ENCODE data around the gene CFAP410. TPM values are rescaled to one million over a fixed set of nuclear protein-coding genes. Genes with fewer than 3 reads are reported as not detected.

CFAP410 gene
- total and polyA plus RNA-seq, 2 donors from 2014 or later: 23.3 to 45.3 TPM

- peaks cover 5 to 35% (median 22%) of the 10 kb centered on the region in 3 donors for H3K36me3 ChIP-seq (ENCODE audit: control insufficient read depth in 2 of 3, insufficient read depth in 3 of 3, low read length in 3 of 3)
These were observed 28.3 kb downstream of the CFAP410 start for GRCh38 chr21:44310628-44311507.

GRCh38 chr21:44306936-44307704 is 32.1 kb downstream of the CFAP410 start:
- Histone ChIP-seq H3K4me1 (ENCODE audit: control insufficient read depth in 2 of 3, insufficient read depth in 2 of 3, low read depth in 1 of 3, low read length in 3 of 3) (peaks cover 0 to 34% (median 26%) of the 10 kb centered on the region in 3 donors), H3K4me3 (ENCODE audit: low read length in 3 of 3) (no peak overlapping the region), H3K27ac (ENCODE audit: low read depth in 2 of 2, low read length in 2 of 2) (peak overlapping the region; percentile 43 to 60), H3K36me3 (ENCODE audit: control insufficient read depth in 2 of 3, insufficient read depth in 3 of 3, low read length in 3 of 3) (peaks cover 5 to 18% (median 16%) of the 10 kb centered on the region in 3 donors), H3K9ac (ENCODE audit: low read length in 3 of 3) (peak overlapping the region in 1 of 3 donors; percentile 40), H3K27me3 (ENCODE audit: control insufficient read depth, insufficient read depth, low read length) (no peaks in the 10 kb centered on the region), H3K9me3 (ENCODE audit: control insufficient read depth in 2 of 3, insufficient read depth in 1 of 3, low read length in 3 of 3) (no peaks in the 10 kb centered on the region)
- FAIRE-seq (no peak), DNase-seq (peak in 2 of 5 donors; percentile 21 to 38)
- intact Hi-C loops (cut with DNase I): no loop called here
- no peak for TF ChIP-seq CTCF (IDR thresholded peaks at IDR 0.05; ENCODE audit: borderline replicate concordance, extremely low read depth, insufficient read depth)

More at GRCh38 chr21:44310628-44311507, 28.3 kb downstream of the CFAP410 start:
- intact Hi-C loops (cut with DNase I): no loop called here
- Histone ChIP-seq H3K9me3 (ENCODE audit: control insufficient read depth in 2 of 3, insufficient read depth in 1 of 3, low read length in 3 of 3) (no peaks in the 10 kb centered on the region), H3K4me1 (ENCODE audit: control insufficient read depth in 2 of 3, insufficient read depth in 2 of 3, low read depth in 1 of 3, low read length in 3 of 3) (peaks cover 0 to 9% (median 0%) of the 10 kb centered on the region in 3 donors), H3K9ac (ENCODE audit: low read length in 3 of 3) (no peak overlapping the region), H3K4me3 (ENCODE audit: low read length in 3 of 3) (no peak overlapping the region), H3K27ac (ENCODE audit: low read depth in 2 of 2, low read length in 2 of 2) (no peak overlapping the region), H3K27me3 (ENCODE audit: control insufficient read depth, insufficient read depth, low read length) (no peaks in the 10 kb centered on the region)
- no peak for FAIRE-seq
- no peak for TF ChIP-seq CTCF (IDR thresholded peaks at IDR 0.05; ENCODE audit: borderline replicate concordance, extremely low read depth, insufficient read depth)
- no peak for DNase-seq

GRCh38 chr21:44305691-44306090 is 33.5 kb downstream of the CFAP410 start:
- H3K9ac ChIP-seq (ENCODE audit: low read length in 3 of 3): peak overlapping the region in 1 of 3 donors; percentile 61
- no peaks in the 10 kb centered on the region for H3K27me3 ChIP-seq (ENCODE audit: control insufficient read depth, insufficient read depth, low read length)
- H3K4me3 ChIP-seq (ENCODE audit: low read length in 3 of 3): peak overlapping the region in 1 of 3 donors; percentile 8
- H3K36me3 ChIP-seq (ENCODE audit: control insufficient read depth in 2 of 3, insufficient read depth in 3 of 3, low read length in 3 of 3): peaks cover 0 to 8% (median 4%) of the 10 kb centered on the region in 3 donors
- peak overlapping the region; percentile 89 to 94 for H3K27ac ChIP-seq (ENCODE audit: low read depth in 2 of 2, low read length in 2 of 2)
- peaks cover 0 to 46% (median 27%) of the 10 kb centered on the region in 3 donors for H3K4me1 ChIP-seq (ENCODE audit: control insufficient read depth in 2 of 3, insufficient read depth in 2 of 3, low read depth in 1 of 3, low read length in 3 of 3)
- DNase-seq (no peak), FAIRE-seq (no peak)
- intact Hi-C loops (cut with DNase I): no loop called here
- H3K9me3 ChIP-seq (ENCODE audit: control insufficient read depth in 2 of 3, insufficient read depth in 1 of 3, low read length in 3 of 3): no peaks in the 10 kb centered on the region
- TF ChIP-seq CTCF (IDR thresholded peaks at IDR 0.05; ENCODE audit: borderline replicate concordance, extremely low read depth, insufficient read depth): no peak

All from kidney (tissue), 14 donors.